WTC11 (cell line): ENCODE measurements around the gene CENPA.

Source experiments
- CREB1 ChIP-seq: sonication (generic); formaldehyde crosslinking; IDR thresholded peaks from 2 replicates; pipeline ENCODE4 v1.8.0; 2023; ENCODE audit warnings: mild to moderate bottlenecking, missing genetic modification reagents
- CTCF ChIP-seq: fragments of 200-600 bp; IDR thresholded peaks from 2 replicates; pipeline ENCODE4 v1.8.0; 2022; ENCODE audit warnings: antibody characterized with exemption
- GABPB1 ChIP-seq: sonication (generic); formaldehyde crosslinking; IDR thresholded peaks from 2 replicates; pipeline ENCODE4 v1.8.1; 2023; ENCODE audit warnings: mild to moderate bottlenecking, missing genetic modification reagents
- MAX ChIP-seq: sonication (generic); formaldehyde crosslinking; IDR thresholded peaks from 2 replicates; pipeline ENCODE4 v1.8.0; 2022; ENCODE audit warnings: mild to moderate bottlenecking, missing genetic modification reagents
- ZBTB43 ChIP-seq: sonication (generic); formaldehyde crosslinking; IDR thresholded peaks from 2 replicates; pipeline ENCODE4 v1.8.1; 2023; ENCODE audit warnings: mild to moderate bottlenecking, missing genetic modification reagents
- ZNF138 ChIP-seq: sonication (generic); formaldehyde crosslinking; conservative IDR thresholded peaks from 2 replicates; pipeline ENCODE4 v1.8.1; 2022; ENCODE audit warnings: mild to moderate bottlenecking, moderate library complexity, missing genetic modification reagents
- ZNF263 ChIP-seq: sonication (generic); formaldehyde crosslinking; IDR thresholded peaks from 2 replicates; pipeline ENCODE4 v1.8.1; 2022; ENCODE audit warnings: low read depth, mild to moderate bottlenecking, moderate library complexity, missing genetic modification reagents
- ZNF281 ChIP-seq: sonication (generic); formaldehyde crosslinking; IDR thresholded peaks from 2 replicates; pipeline ENCODE4 v1.8.0; 2023; ENCODE audit warnings: mild to moderate bottlenecking, missing genetic modification reagents
- ZNF423 ChIP-seq: fragments of 250-450 bp; sonication (Bioruptor Pico); IDR thresholded peaks from 2 replicates; pipeline ENCODE4 v2.1.2; 2022; ENCODE audit warnings: mild to moderate bottlenecking, moderate library complexity

- TF ChIP-seq CTCF (no peak), ZNF423 (no peak), MAX (CRISPR knock-in tag) (no peak), CREB1 (CRISPR knock-in tag) (no peak), ZNF263 (no peak), GABPB1 (CRISPR knock-in tag) (no peak), ZNF138 (no peak), ZNF281 (no peak), ZBTB43 (CRISPR knock-in tag) (no peak)
Observed at GRCh38 chr2:26759845-26760244, 26.0 kb upstream of the CENPA start.
